HS-27A (cell line): ENCODE results near the gene FAM50A.

ENCODE experiments used
- DNase-seq: peaks from one replicate; pipeline ENCODE4 v3.0.0-alpha.2; 2012; ENCODE audit warnings: low read depth, missing footprints

FAM50A gene

GRCh38 chrX:154413142-154413541 is 30.8 kb upstream of the FAM50A start:
- no peak for DNase-seq

- DNase-seq, result no peak
These were observed 26.8 kb upstream of the FAM50A start for GRCh38 chrX:154417157-154417556.

- no peak for DNase-seq
These were observed 24.8 kb upstream of the FAM50A start for GRCh38 chrX:154419189-154419588.

- no peak for DNase-seq
These were observed 24.1 kb upstream of the FAM50A start for GRCh38 chrX:154419688-154420401.

GRCh38 chrX:154420402-154420756 is 23.6 kb upstream of the FAM50A start:
- no peak for DNase-seq

GRCh38 chrX:154426916-154427770 is 16.8 kb upstream of the FAM50A start:
- DNase-seq, result no peak

- DNase-seq, result peak; percentile 65
These were observed 15.5 kb upstream of the FAM50A start, which contains the start of gene ATP6AP1 for GRCh38 chrX:154428176-154429171. Gene ATP6AP1 (plus strand): TSS chrX:154428677. CDS start chrX:154428693, 16 bp downstream.

- no peak for DNase-seq
These were observed 14.2 kb upstream of the FAM50A start for GRCh38 chrX:154429711-154430110.

- DNase-seq, result no peak
These were observed 13.5 kb upstream of the FAM50A start for GRCh38 chrX:154430479-154430878.

- no peak for DNase-seq
These were observed 13.0 kb upstream of the FAM50A start for GRCh38 chrX:154430916-154431315.

- no peak for DNase-seq
These were observed 12.6 kb upstream of the FAM50A start for GRCh38 chrX:154431341-154431740.

GRCh38 chrX:154432210-154432609 is 11.7 kb upstream of the FAM50A start:
- no peak for DNase-seq

- no peak for DNase-seq
These were observed 10.3 kb upstream of the FAM50A start for GRCh38 chrX:154433605-154434004.

- DNase-seq, result no peak
These were observed 9.4 kb upstream of the FAM50A start for GRCh38 chrX:154434394-154435168.

GRCh38 chrX:154435171-154435733 is 8.7 kb upstream of the FAM50A start:
- DNase-seq, result no peak

GRCh38 chrX:154436374-154436982 is 7.5 kb upstream of the FAM50A start:
- DNase-seq, result no peak

GRCh38 chrX:154436983-154437752 is 6.8 kb upstream of the FAM50A start, which contains the start of gene GDI1:
Gene GDI1 (plus strand): TSS chrX:154437154. CDS start chrX:154437255, 101 bp downstream.
- no peak for DNase-seq

GRCh38 chrX:154437971-154438893 is 5.7 kb upstream of the FAM50A start:
- no peak for DNase-seq
